Midbrain (tissue), 1 donor: Measurements from ENCODE around the gene TBX1.

Experiments
- DNase-seq: peaks from one replicate; lab custom pipeline; 2025; lab: John Stamatoyannopoulos, UW

Gene TBX1

GRCh38 chr22:19738664-19739447 lies 21.7 kb upstream of the TBX1 start:
- DNase-seq: no peak

DNA sequence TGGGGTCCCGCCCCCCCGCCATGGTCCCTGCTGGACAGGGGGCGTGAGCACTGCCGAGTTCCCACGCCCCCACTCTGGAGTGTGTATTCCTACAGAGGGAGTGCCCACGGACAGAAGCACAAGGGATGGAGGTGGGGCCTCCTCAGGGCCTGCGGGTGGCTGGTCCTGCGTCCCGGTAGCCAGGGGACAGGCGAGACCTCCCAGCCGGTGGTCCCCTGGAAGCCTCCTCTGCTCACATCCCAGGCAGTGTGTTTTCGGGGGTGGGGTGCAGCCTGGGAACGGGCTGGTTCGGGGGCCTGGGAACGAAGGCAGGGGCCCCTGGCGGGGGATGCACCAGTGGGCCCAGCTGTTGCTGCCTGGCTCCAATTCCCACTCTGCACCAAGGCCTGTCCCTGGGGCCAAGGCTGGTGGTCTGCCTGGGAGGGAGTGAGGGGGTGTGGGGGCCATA lies 21.1 kb upstream of the TBX1 start:
- DNase-seq: no peak

GRCh38 chr22:19739911-19740449 lies 20.6 kb upstream of the TBX1 start:
- DNase-seq: no peak

- DNase-seq: no peak
Observed at GRCh38 chr22:19740586-19740985, 20.0 kb upstream of the TBX1 start.

DNA sequence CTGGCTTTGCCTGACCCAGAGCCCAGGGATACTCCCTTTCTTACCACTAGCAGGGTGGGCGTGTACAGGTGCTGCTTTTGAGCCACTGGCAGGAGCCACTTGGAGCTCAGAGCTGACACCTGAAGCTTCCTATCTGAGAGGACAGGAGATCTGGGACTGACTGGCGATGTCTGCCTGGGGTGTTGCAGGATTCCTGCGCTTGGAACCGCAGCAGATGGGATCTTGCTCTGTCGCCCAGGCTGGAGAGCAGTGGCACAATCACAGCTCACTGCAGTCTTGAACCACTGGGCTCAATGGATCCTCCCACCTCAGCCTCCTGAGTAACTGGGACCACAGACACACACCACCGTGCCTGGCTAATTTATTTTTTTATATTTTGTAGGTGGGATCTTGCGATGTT lies 19.5 kb upstream of the TBX1 start:
- DNase-seq: no peak

- peak; percentile 2 for DNase-seq
Observed at GRCh38 chr22:19742160-19743066, 18.2 kb upstream of the TBX1 start.

DNA sequence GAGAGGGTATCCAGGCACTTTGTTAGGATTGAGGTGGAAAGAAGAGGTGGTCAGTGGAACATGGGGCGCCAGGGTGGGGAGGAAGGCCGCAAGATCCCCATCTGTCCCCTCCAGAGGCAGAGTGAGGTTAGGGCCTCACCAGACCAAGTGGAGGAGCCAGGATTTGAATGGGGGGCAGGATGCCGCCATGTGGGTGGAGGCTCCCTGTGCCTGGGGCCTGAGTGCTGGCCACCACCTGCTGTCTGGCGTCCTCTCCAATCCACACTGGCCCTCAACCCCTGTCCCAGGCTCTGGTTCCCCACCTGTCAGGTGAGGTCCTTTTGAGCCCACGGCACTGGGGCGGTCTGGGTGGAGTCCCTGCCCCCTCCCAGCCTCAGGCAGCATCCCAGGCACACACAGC lies 17.5 kb upstream of the TBX1 start:
- no peak for DNase-seq

DNA sequence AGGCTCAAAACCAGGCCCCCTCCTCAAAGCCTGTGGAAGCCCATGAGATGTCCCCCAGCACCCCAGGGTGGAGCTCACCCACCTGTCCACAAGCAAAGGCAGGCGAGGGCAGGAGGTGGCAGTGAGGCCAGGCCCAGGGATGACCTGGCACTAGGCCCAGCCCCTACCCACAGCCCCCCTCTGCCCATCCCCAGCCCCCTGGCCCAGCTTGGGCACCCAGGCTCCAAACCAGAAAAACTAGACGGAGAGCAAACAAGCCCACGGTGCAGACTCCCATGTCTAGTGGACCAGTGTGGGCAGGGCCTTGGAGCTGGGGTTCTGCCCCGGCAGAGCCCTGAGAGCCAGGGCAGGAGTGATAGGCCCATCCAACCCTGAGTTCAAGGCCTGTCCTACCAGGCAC lies 16.9 kb upstream of the TBX1 start:
- DNase-seq: no peak

DNA sequence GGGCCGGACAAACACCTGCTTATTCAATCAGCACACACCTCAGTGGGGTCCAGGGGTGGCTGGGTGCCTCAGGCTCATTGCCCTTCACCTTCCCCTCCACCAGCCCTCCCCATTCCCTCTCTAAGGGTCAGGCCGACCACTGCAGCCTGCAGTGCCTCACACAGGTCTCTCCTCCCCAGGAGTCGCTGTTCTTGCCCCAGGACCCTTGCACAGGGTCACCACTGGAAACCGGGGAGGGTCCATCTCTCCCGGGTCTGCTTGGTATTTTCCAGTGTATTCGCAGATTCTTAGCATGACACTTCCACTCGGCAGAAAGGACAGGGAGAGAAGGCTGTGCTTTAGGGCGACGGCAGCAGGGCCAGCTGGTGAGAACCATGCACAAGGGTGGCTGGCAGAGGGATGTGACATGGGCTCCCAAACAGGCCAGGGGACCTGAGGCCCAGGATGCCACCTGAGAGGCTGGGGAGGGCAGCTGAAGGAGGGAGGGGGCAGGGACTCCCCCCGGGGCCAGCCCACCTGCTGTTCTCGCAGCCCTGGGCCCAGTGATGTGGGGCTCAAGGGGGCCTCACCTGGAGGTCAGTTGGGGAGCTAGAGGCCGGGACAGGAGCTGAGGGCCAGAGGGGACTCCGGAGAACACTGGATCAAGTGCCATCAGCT lies 16.1 kb upstream of the TBX1 start:
- DNase-seq: no peak

GRCh38 chr22:19745155-19746101 lies 15.2 kb upstream of the TBX1 start:
- no peak for DNase-seq

- no peak for DNase-seq
Observed at GRCh38 chr22:19746726-19747125, 13.9 kb upstream of the TBX1 start.

- DNase-seq: no peak
Observed at GRCh38 chr22:19747551-19747950, 13.0 kb upstream of the TBX1 start.

DNA sequence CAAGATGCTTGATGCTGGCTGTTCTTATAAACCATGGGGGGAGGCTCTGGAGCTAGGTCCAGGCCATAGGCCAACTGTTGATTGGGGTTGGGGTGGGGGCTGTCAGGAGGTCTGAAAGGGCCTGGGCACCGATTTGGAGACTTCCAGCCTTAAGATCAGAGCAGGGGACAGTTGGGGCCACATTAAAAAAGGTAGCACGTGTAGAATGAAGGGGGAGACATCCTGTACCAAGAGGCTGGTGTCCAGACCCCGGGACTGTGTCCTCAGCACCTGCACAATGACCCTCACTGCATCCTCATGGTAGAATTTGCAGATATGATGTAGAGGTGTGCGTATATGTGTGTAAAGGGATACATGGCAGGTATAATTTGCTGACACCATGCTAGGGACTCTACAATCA lies 12.4 kb upstream of the TBX1 start:
- DNase-seq: no peak

- DNase-seq: no peak
Observed at GRCh38 chr22:19748991-19749664, 11.4 kb upstream of the TBX1 start.

DNA sequence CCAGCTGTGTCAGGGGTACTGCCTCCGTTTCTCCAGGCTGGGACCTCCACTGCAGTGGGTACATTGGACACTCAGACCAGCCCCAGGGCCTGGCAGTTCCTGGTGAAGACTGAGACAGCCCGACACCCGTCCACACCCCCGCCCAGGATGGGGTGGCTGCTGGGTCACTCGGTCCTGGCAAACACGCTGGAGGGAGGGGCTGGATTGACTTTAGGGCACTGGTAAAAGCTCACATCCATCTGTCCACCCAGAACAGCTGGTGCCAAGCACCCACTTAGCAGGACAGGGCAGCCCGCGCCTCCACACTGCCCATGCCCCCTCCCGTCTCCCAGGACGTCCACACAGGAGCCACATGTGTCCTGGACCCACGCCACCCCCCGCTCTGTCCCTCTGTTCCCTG lies 10.7 kb upstream of the TBX1 start:
- DNase-seq: no peak

- no peak for DNase-seq
Observed at GRCh38 chr22:19750507-19751490, 9.8 kb upstream of the TBX1 start.

GRCh38 chr22:19751497-19752245 lies 8.9 kb upstream of the TBX1 start:
- DNase-seq: no peak

DNA sequence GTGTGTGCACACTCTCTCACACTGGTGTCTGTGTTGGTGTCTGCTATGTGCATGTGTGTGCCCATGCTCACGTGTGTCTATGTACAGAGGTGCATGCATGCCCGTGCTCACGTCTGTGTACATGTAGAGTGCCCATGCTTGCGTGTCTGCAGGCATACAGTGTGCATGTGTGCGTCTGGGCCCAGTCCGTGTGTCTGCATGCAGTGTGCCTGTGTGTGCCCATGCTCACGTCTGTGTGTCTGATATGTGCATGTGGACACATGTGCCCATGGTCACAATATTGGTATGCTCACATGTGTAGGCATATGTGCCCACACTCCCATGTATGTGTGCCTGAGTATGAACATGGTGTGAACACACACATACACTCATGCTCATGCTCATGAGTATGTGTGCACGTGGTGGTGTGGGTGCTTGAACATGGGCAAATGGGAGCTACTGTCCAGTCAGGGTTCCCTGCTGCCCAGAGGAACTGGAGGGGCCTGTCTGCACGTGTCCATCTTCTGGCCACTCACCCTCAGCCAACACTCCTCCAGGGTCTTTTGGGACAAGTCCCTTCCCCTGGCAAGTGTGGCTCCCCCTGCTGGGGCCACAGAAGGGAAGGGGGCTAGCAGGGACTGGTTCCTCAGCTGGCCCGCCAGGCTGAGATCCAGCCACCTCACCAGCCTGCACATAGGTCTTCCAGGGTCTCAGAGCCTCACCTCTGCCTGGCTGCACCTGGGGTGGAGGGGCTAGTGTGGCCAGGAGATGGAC lies 7.3 kb upstream of the TBX1 start:
- DNase-seq: no peak
